ENCODE results near the gene ANGPTL4.

Gene ANGPTL4

DNA sequence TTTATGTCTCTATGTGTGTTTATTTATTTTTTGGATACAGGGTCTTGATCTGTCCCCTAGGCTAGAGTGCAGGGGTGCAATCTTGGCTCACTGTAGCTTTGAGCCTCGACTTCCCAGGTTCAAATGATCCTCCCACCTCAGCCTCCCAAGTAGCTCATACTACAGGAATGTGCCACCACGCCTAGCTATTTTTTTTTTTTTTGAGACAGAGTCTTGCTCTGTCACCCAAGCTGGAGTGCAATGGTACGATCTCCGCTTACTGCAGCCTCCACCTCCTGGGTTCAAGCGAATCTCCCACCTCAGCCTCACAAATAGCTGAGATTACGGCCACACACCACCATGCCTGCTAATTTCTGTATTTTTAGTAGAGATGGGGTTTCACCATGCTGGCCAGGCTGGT lies 5.0 kb upstream of the ANGPTL4 start:
- no peaks in the 10 kb centered on the region for H3K27me3 ChIP-seq (ENCODE audit: low read length)
- no peak overlapping the region for H3K4me2 ChIP-seq (ENCODE audit: low read depth, low read length, poor library complexity, severe bottlenecking)
- H3F3A ChIP-seq (ENCODE audit: insufficient read depth), result no peaks in the 10 kb centered on the region
- TF ChIP-seq, protein P1, sequence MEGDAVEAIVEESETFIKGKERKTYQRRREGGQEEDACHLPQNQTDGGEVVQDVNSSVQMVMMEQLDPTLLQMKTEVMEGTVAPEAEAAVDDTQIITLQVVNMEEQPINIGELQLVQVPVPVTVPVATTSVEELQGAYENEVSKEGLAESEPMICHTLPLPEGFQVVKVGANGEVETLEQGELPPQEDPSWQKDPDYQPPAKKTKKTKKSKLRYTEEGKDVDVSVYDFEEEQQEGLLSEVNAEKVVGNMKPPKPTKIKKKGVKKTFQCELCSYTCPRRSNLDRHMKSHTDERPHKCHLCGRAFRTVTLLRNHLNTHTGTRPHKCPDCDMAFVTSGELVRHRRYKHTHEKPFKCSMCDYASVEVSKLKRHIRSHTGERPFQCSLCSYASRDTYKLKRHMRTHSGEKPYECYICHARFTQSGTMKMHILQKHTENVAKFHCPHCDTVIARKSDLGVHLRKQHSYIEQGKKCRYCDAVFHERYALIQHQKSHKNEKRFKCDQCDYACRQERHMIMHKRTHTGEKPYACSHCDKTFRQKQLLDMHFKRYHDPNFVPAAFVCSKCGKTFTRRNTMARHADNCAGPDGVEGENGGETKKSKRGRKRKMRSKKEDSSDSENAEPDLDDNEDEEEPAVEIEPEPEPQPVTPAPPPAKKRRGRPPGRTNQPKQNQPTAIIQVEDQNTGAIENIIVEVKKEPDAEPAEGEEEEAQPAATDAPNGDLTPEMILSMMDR (IDR thresholded peaks at IDR 0.05; ENCODE audit: insufficient read depth, low read length, poor library complexity, severe bottlenecking), result no peak
- no peak for TF ChIP-seq EZH2phosphoT487 (conservative IDR thresholded peaks at IDR 0.05; ENCODE audit: low read length)
- H3K9me2 ChIP-seq (replicated peaks; ENCODE audit: insufficient read depth, low read length), result no peaks in the 10 kb centered on the region
- H3K36me3 ChIP-seq (ENCODE audit: low read length), result no peaks in the 10 kb centered on the region
- no peak overlapping the region for H2AFZ ChIP-seq (ENCODE audit: low read depth, low read length, severe bottlenecking)
- H3K4me3 ChIP-seq (ENCODE audit: insufficient read depth, low read length, poor library complexity, severe bottlenecking), result no peak overlapping the region
- no peaks in the 10 kb centered on the region for H3K79me2 ChIP-seq (ENCODE audit: insufficient read depth, low read length)
- no peak overlapping the region for H3K27ac ChIP-seq (ENCODE audit: low read depth, low read length)
- H3K9ac ChIP-seq (ENCODE audit: low read length), result no peak overlapping the region
- no peaks in the 10 kb centered on the region for H4K20me1 ChIP-seq (ENCODE audit: low read depth, low read length)
- H3K9me3 ChIP-seq (ENCODE audit: insufficient read depth, low read length), result no peaks in the 10 kb centered on the region

DNA sequence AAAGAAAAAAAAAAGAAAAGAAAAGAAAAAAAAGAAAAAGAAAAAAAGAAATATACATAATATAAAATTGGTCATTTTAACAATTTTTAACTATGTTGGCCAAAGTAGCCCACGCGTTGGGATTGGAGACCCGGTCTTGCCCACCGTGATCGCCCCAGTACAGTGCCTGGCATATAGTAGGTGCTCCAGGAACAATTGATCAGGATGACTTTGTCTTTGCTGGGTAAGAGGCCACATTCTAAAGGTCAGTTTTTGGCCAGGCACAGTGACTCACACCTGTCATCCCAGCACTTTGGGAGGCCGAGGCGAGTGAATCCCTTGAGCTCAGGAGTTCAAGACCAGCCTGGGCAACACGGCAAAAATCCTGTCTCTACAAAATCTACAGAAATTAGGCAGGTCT lies 3.8 kb upstream of the ANGPTL4 start:
- H3K27ac ChIP-seq (ENCODE audit: low read depth, low read length), result no peak overlapping the region
- no peak overlapping the region for H3K9ac ChIP-seq (ENCODE audit: low read length)
- H3K79me2 ChIP-seq (ENCODE audit: insufficient read depth, low read length), result no peaks in the 10 kb centered on the region
- no peaks in the 10 kb centered on the region for H3K27me3 ChIP-seq (ENCODE audit: low read length)
- no peak overlapping the region for H3K4me2 ChIP-seq (ENCODE audit: low read depth, low read length, poor library complexity, severe bottlenecking)
- TF ChIP-seq, protein P1 (IDR thresholded peaks at IDR 0.05; ENCODE audit: insufficient read depth, low read length, poor library complexity, severe bottlenecking), result no peak
- TF ChIP-seq EZH2phosphoT487 (conservative IDR thresholded peaks at IDR 0.05; ENCODE audit: low read length), result no peak
- H3K36me3 ChIP-seq (ENCODE audit: low read length), result no peaks in the 10 kb centered on the region
- H3K9me3 ChIP-seq (ENCODE audit: insufficient read depth, low read length), result no peaks in the 10 kb centered on the region
- H3F3A ChIP-seq (ENCODE audit: insufficient read depth), result no peaks in the 10 kb centered on the region
- H2AFZ ChIP-seq (ENCODE audit: low read depth, low read length, severe bottlenecking), result no peak overlapping the region
- no peaks in the 10 kb centered on the region for H4K20me1 ChIP-seq (ENCODE audit: low read depth, low read length)
- no peaks in the 10 kb centered on the region for H3K9me2 ChIP-seq (replicated peaks; ENCODE audit: insufficient read depth, low read length)
- no peak overlapping the region for H3K4me3 ChIP-seq (ENCODE audit: insufficient read depth, low read length, poor library complexity, severe bottlenecking)

DNA sequence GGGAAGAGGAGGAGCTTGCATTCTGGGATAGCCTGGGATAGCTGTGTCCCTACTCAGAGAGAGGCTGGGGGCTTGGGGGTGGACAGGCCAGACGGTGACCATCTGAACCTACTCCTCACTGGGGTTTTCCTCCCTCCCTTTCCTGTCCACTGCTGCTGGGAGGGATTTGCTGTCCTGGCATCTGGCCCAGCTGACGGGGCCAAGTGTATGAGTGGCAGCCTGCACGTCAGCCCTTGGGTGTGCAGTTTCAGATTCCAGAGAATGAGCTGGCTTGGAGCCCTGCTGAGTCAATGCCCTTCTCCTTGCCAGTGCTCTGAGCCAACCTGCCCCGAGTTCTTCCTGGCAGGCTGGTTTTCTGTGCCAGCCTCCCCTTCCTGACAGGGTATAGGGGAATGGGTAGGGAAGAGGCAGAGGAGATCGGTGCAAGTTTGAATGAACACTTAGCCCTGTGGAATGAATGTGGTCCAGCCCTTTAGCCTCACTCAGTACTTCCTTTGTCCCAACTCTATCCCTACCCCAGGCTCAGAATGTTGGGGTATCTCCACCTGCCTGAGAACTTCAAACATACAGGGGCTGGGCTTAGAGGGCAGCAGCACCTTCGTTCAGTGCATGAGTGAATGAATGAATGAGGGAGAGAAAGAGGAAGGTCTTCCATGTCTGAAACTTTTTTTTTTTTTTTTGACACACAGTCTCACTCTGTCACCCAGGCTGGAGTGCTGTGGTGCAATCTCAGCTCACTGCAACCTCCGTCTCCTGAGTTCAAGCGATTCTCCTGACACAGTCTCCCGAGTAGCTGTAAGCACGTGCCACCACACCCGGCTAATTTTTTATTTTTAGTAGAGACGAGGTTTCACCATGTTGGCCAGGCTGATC lies 1.8 kb upstream of the ANGPTL4 start:
- Histone ChIP-seq H3K4me3 (ENCODE audit: insufficient read depth, low read length, poor library complexity, severe bottlenecking) (no peak overlapping the region), H3K79me2 (ENCODE audit: insufficient read depth, low read length) (no peaks in the 10 kb centered on the region), H4K20me1 (ENCODE audit: low read depth, low read length) (no peaks in the 10 kb centered on the region), H3K9me2 (replicated peaks; ENCODE audit: insufficient read depth, low read length) (no peaks in the 10 kb centered on the region), H3K36me3 (ENCODE audit: low read length) (no peaks in the 10 kb centered on the region), H3F3A (ENCODE audit: insufficient read depth) (no peaks in the 10 kb centered on the region), H3K4me2 (ENCODE audit: low read depth, low read length, poor library complexity, severe bottlenecking) (no peak overlapping the region), H3K9ac (ENCODE audit: low read length) (no peak overlapping the region), H3K27ac (ENCODE audit: low read depth, low read length) (no peak overlapping the region), H3K9me3 (ENCODE audit: insufficient read depth, low read length) (no peaks in the 10 kb centered on the region), H2AFZ (ENCODE audit: low read depth, low read length, severe bottlenecking) (no peak overlapping the region), H3K27me3 (ENCODE audit: low read length) (no peaks in the 10 kb centered on the region)
- TF ChIP-seq EZH2phosphoT487 (conservative IDR thresholded peaks at IDR 0.05; ENCODE audit: low read length), result no peak
- TF ChIP-seq, protein P1 (IDR thresholded peaks at IDR 0.05; ENCODE audit: insufficient read depth, low read length, poor library complexity, severe bottlenecking), result no peak
